ENCODE measurements around the gene RAB31.

Gene RAB31

GRCh38 chr18:9749611-9750010, 41.5 kb downstream of the RAB31 start:
- H3K27me3 Mint-ChIP-seq = peaks cover 6% of the 10 kb centered on the region
- H3K4me3 Mint-ChIP-seq = no peak overlapping the region
- no peak for DNase-seq
- H3K9me3 Mint-ChIP-seq = no peaks in the 10 kb centered on the region
- no peaks in the 10 kb centered on the region for H3K4me1 Mint-ChIP-seq (ENCODE audit: low read depth)
- H3K36me3 Mint-ChIP-seq (ENCODE audit: low read depth) = no peaks in the 10 kb centered on the region
- no peak overlapping the region for H3K27ac Mint-ChIP-seq

- H3K4me1 Mint-ChIP-seq (ENCODE audit: low read depth) = no peaks in the 10 kb centered on the region
- no peak for DNase-seq
- peaks cover 5% of the 10 kb centered on the region for H3K27me3 Mint-ChIP-seq
- H3K36me3 Mint-ChIP-seq (ENCODE audit: low read depth) = no peaks in the 10 kb centered on the region
- no peak overlapping the region for H3K4me3 Mint-ChIP-seq
- H3K27ac Mint-ChIP-seq = no peak overlapping the region
- H3K9me3 Mint-ChIP-seq = no peaks in the 10 kb centered on the region
These were observed 42.0 kb downstream of the RAB31 start for GRCh38 chr18:9750112-9750511.

- peaks cover 2% of the 10 kb centered on the region for H3K27me3 Mint-ChIP-seq
- no peak overlapping the region for H3K4me3 Mint-ChIP-seq
- H3K9me3 Mint-ChIP-seq = no peaks in the 10 kb centered on the region
- DNase-seq = no peak
- H3K4me1 Mint-ChIP-seq (ENCODE audit: low read depth) = no peaks in the 10 kb centered on the region
- no peak overlapping the region for H3K27ac Mint-ChIP-seq
- H3K36me3 Mint-ChIP-seq (ENCODE audit: low read depth) = no peaks in the 10 kb centered on the region
These were observed 42.7 kb downstream of the RAB31 start for GRCh38 chr18:9750606-9751304.

GRCh38 chr18:9751371-9752031, 43.4 kb downstream of the RAB31 start:
- H3K9me3 Mint-ChIP-seq = no peaks in the 10 kb centered on the region
- no peaks in the 10 kb centered on the region for H3K27me3 Mint-ChIP-seq
- no peak for DNase-seq
- H3K4me1 Mint-ChIP-seq (ENCODE audit: low read depth) = no peaks in the 10 kb centered on the region
- H3K36me3 Mint-ChIP-seq (ENCODE audit: low read depth) = no peaks in the 10 kb centered on the region
- no peak overlapping the region for H3K4me3 Mint-ChIP-seq
- no peak overlapping the region for H3K27ac Mint-ChIP-seq

GRCh38 chr18:9753846-9754245, 45.7 kb downstream of the RAB31 start:
- no peaks in the 10 kb centered on the region for H3K4me1 Mint-ChIP-seq (ENCODE audit: low read depth)
- no peaks in the 10 kb centered on the region for H3K9me3 Mint-ChIP-seq
- no peak for DNase-seq
- no peaks in the 10 kb centered on the region for H3K36me3 Mint-ChIP-seq (ENCODE audit: low read depth)
- H3K27me3 Mint-ChIP-seq = peaks cover 12% of the 10 kb centered on the region
- no peak overlapping the region for H3K4me3 Mint-ChIP-seq
- H3K27ac Mint-ChIP-seq = no peak overlapping the region

GRCh38 chr18:9755110-9755509, 47.0 kb downstream of the RAB31 start:
- H3K4me3 Mint-ChIP-seq = no peak overlapping the region
- no peak overlapping the region for H3K27ac Mint-ChIP-seq
- peaks cover 17% of the 10 kb centered on the region for H3K27me3 Mint-ChIP-seq
- no peaks in the 10 kb centered on the region for H3K9me3 Mint-ChIP-seq
- no peaks in the 10 kb centered on the region for H3K36me3 Mint-ChIP-seq (ENCODE audit: low read depth)
- H3K4me1 Mint-ChIP-seq (ENCODE audit: low read depth) = no peaks in the 10 kb centered on the region
- no peak for DNase-seq

- H3K27me3 Mint-ChIP-seq = peaks cover 17% of the 10 kb centered on the region
- DNase-seq = no peak
- H3K4me3 Mint-ChIP-seq = no peak overlapping the region
- no peaks in the 10 kb centered on the region for H3K9me3 Mint-ChIP-seq
- no peak overlapping the region for H3K27ac Mint-ChIP-seq
- H3K36me3 Mint-ChIP-seq (ENCODE audit: low read depth) = no peaks in the 10 kb centered on the region
- H3K4me1 Mint-ChIP-seq (ENCODE audit: low read depth) = no peaks in the 10 kb centered on the region
These were observed 47.5 kb downstream of the RAB31 start for GRCh38 chr18:9755615-9756014.

- Mint-ChIP-seq H3K4me3 (no peak overlapping the region), H3K4me1 (ENCODE audit: low read depth) (no peaks in the 10 kb centered on the region), H3K9me3 (no peaks in the 10 kb centered on the region), H3K27ac (no peak overlapping the region), H3K27me3 (peaks cover 17% of the 10 kb centered on the region), H3K36me3 (ENCODE audit: low read depth) (no peaks in the 10 kb centered on the region)
- no peak for DNase-seq
These were observed 48.3 kb downstream of the RAB31 start for GRCh38 chr18:9756271-9756932.

- no peaks in the 10 kb centered on the region for H3K4me1 Mint-ChIP-seq (ENCODE audit: low read depth)
- H3K9me3 Mint-ChIP-seq = no peaks in the 10 kb centered on the region
- H3K36me3 Mint-ChIP-seq (ENCODE audit: low read depth) = no peaks in the 10 kb centered on the region
- DNase-seq = no peak
- H3K4me3 Mint-ChIP-seq = no peak overlapping the region
- H3K27ac Mint-ChIP-seq = no peak overlapping the region
- peaks cover 17% of the 10 kb centered on the region for H3K27me3 Mint-ChIP-seq
These were observed 48.9 kb downstream of the RAB31 start for GRCh38 chr18:9756933-9757470.

GRCh38 chr18:9757827-9758621, 49.9 kb downstream of the RAB31 start:
- Mint-ChIP-seq H3K4me1 (ENCODE audit: low read depth) (no peaks in the 10 kb centered on the region), H3K4me3 (no peak overlapping the region), H3K27me3 (peaks cover 17% of the 10 kb centered on the region), H3K27ac (no peak overlapping the region), H3K9me3 (no peaks in the 10 kb centered on the region), H3K36me3 (ENCODE audit: low read depth) (no peaks in the 10 kb centered on the region)
- DNase-seq = no peak

GRCh38 chr18:9758624-9759075, 50.5 kb downstream of the RAB31 start:
- Mint-ChIP-seq H3K4me1 (ENCODE audit: low read depth) (no peaks in the 10 kb centered on the region), H3K27me3 (peaks cover 17% of the 10 kb centered on the region), H3K4me3 (no peak overlapping the region), H3K27ac (no peak overlapping the region), H3K9me3 (no peaks in the 10 kb centered on the region), H3K36me3 (ENCODE audit: low read depth) (no peaks in the 10 kb centered on the region)
- DNase-seq = no peak

- Mint-ChIP-seq H3K27me3 (peaks cover 17% of the 10 kb centered on the region), H3K9me3 (no peaks in the 10 kb centered on the region), H3K4me1 (ENCODE audit: low read depth) (no peaks in the 10 kb centered on the region), H3K4me3 (no peak overlapping the region), H3K27ac (no peak overlapping the region), H3K36me3 (ENCODE audit: low read depth) (no peaks in the 10 kb centered on the region)
- no peak for DNase-seq
These were observed 52.5 kb downstream of the RAB31 start for GRCh38 chr18:9760641-9761040.

- DNase-seq = no peak
- H3K4me1 Mint-ChIP-seq (ENCODE audit: low read depth) = no peaks in the 10 kb centered on the region
- H3K36me3 Mint-ChIP-seq (ENCODE audit: low read depth) = no peaks in the 10 kb centered on the region
- no peak overlapping the region for H3K27ac Mint-ChIP-seq
- no peaks in the 10 kb centered on the region for H3K9me3 Mint-ChIP-seq
- H3K4me3 Mint-ChIP-seq = no peak overlapping the region
- H3K27me3 Mint-ChIP-seq = peaks cover 19% of the 10 kb centered on the region
These were observed 54.4 kb downstream of the RAB31 start for GRCh38 chr18:9762526-9762925.

GRCh38 chr18:9763157-9763556, 55.1 kb downstream of the RAB31 start:
- DNase-seq = no peak
- Mint-ChIP-seq H3K27ac (no peak overlapping the region), H3K4me3 (no peak overlapping the region), H3K36me3 (ENCODE audit: low read depth) (no peaks in the 10 kb centered on the region), H3K4me1 (ENCODE audit: low read depth) (no peaks in the 10 kb centered on the region), H3K27me3 (peaks cover 18% of the 10 kb centered on the region), H3K9me3 (no peaks in the 10 kb centered on the region)
